GM12801 (cell line): Measurements from ENCODE around the gene SBF1.

Experiments
- TF ChIP-seq, protein P1 (sequence below): IDR thresholded peaks from one replicate; pipeline ENCODE4 v1.5.1; 2011; ENCODE audit warnings: control low read depth; ENCODE audit not compliant: insufficient read length; ENCODE audit errors: extremely low read depth

SBF1 gene

DNA sequence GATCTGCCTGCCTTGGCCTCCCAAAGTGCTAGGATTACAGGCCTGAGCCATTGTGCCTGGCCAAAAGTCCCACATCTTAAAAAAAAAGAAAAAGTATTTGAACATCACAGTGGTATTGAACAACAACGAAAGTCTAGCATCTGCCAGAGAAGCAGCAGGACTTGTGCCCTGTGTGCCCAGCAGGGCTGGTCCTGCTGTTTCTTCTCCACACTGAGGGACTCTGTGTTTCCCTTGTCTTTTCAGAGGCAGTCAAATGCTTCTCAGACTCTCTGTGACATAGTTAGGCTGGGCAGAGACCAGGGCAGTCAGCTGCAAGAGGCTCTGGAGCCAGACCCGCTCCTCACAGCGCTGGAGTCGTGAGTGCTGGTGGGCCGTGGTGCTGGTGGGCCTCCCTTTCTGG, 56.2 kb downstream of the SBF1 start:
- TF ChIP-seq, protein P1, sequence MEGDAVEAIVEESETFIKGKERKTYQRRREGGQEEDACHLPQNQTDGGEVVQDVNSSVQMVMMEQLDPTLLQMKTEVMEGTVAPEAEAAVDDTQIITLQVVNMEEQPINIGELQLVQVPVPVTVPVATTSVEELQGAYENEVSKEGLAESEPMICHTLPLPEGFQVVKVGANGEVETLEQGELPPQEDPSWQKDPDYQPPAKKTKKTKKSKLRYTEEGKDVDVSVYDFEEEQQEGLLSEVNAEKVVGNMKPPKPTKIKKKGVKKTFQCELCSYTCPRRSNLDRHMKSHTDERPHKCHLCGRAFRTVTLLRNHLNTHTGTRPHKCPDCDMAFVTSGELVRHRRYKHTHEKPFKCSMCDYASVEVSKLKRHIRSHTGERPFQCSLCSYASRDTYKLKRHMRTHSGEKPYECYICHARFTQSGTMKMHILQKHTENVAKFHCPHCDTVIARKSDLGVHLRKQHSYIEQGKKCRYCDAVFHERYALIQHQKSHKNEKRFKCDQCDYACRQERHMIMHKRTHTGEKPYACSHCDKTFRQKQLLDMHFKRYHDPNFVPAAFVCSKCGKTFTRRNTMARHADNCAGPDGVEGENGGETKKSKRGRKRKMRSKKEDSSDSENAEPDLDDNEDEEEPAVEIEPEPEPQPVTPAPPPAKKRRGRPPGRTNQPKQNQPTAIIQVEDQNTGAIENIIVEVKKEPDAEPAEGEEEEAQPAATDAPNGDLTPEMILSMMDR, result no peak

DNA sequence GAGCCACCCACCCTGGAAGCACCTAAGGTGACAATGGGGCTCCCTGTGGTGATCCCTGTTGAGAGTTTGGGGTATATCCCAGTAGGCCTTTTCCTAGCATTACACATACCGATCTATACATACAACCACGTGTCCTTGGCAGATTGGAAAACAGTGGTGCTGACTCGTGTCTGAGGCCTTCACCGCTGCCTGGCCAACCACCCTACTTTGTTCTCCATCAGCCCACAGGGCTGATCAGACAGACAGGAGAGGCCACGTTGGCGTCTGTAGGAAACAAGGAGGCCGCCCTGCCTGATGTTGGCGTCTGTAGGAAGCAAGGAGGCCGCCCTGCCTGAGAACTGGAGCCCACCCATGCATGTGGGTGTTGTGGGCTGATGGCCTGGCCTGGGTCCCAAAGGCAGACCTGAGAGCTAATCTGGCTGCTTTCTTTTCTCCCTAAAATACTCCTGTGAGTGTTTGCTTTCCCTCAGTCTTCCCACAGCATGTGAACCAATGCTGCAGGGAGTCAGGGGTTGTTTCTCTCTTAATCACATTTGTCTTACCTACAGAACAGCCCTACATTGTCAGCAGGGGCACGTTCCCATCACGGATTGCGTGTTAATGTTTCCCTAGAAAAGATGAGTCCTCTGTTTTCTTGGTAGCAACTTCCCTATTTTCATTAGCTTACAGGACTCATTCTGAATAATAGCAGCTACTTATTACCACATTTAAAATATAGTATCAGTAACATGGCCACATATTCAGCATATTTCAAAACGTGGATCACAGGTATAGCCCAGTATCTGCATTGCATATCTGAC, 57.2 kb downstream of the SBF1 start:
- TF ChIP-seq, protein P1, result no peak

DNA sequence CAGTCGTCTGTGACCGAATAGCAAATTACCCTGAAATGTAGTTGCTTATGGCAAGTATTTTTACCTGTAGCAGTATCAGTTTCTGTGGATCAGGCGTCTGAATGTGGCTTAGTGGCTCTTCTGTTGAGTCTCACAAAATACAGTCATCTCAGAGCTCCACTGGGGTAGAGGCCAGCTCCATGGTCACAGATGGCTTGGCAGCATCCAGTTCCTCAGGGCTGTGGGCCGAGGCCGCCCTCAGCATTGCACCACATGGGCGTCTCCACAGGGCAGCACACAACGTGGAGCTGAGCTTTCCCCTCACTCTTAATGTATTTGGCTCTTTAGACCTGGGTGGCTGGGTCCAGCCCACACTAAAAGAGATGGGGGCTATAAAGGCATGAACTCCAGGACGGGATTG, 57.8 kb downstream of the SBF1 start:
- TF ChIP-seq, protein P1, result no peak

DNA sequence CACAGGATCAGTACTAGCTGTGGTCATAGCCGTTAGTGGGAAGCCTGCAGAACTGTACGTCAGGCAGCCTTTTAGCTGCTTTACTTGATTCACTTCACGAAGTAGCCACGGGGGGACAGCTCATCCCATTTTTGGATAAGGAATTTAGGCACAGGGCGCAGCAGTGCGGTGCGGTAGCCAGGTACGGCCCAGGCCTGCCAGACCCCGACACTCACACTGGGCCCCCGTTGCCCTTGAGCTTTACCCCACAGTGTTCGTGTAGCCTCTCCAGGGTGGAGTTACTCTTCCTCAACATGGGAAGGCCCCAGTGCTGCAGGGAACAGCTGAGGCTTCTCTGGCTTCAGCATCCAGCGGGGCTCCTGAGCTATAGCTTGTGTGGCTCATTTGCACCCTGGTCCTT, 59.4 kb downstream of the SBF1 start:
- TF ChIP-seq, protein P1, result no peak

DNA sequence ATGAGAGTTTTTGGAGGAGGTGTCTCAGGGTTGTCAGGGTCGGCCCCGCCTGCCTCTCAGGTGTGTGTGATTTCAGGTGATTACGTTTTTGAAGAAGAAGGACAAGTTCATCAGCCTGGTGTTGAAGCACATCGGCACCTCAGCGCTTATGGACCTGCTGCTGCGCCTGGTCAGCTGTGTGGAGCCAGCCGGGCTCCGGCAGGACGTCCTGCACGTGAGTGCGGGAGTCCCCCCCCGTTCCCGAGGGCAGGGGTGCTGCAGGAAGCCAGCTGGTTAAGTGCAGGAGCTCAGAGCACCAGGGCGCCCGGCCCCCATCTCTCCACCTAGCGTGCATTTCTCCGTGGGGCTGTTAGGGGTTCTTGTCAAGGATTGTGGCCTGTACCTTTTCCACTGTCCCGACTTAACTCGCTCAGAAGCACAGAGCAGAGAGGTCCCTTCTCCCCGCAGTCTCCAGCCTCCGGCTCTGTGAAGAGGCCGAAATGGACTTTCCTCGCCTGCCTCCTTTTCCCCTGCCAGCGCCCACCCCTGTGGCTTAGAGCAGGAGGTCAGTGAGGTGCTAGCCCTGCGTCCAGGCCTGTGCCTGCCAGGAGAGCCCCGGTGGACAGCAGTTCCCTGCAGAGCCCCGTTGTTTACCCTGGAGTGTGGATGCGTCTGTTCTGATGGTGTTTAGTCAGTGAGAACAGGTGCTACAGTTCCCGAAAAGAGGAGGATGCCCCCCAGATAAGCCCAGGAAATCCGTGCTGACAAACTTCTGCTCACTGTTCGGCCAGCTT, 60.2 kb downstream of the SBF1 start:
- TF ChIP-seq, protein P1, result no peak

DNA sequence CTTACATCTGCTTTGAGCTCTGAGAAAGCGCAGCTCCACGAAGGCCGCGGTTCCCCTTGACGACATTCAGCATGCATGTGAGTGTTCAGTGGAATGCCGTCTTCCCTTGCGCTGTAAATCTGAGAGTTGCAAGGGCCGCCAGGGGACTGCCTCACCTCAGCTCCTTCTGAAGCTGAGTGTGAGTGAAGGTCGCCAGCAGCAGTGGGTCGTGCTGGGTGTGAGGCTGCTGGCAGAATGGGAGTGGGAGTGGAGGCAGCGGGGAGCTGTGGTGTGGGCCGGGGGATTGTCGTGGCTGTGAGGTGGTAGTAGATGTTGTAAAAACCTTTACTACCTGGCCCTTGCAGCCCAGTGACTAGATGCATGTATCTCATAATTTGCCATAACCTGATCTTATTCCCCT, 66.5 kb downstream of the SBF1 start:
- TF ChIP-seq, protein P1, result no peak

DNA sequence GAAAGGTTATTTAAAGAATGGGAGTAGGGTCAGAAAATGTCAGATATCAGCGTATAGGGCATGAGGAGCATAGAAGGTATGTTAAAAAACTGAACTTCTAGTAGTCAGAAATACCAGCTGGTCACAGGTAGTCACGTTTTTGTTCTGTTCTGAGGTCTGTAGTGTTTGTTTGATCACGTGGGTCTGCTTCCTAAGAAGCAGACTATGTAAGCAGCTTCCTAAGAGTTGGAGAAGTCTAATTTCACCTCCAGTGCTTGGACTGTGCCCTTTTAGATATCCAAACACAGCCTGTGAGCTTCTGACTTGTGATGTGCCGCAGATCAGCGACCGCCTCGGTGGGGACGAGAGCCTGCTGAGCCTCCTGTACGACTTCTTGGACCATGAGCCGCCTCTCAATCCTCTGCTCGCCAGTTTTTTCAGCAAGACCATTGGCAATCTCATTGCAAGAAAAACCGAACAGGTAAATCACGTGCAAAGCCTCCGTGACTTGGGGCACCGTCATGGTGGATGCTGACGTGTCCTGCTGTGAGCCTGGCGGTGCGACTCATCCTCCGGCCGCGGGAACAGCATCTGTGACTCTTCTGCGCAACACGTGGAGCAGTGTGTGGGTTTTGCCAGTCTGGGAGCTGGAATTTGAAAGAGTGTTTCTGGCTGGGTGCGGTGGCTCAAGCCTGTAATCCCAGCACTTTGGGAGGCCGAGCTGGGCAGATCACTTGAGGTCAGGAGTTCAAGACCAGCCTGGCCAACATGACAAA, 68.2 kb downstream of the SBF1 start:
- TF ChIP-seq, protein P1, result no peak
